Neuronal stem cell (in vitro differentiated cells): Measurements from ENCODE around the gene UCN2.

Experiments
- DNase-seq: peaks from one replicate; pipeline ENCODE4 v3.0.0-alpha.2; 2013; ENCODE audit warnings: low spot score
- H2AFZ ChIP-seq: one replicate; pipeline ENCODE4 v1.6.1; 2013; ENCODE audit warnings: mild to moderate bottlenecking, low read length, inconsistent platforms
- H2AK5ac ChIP-seq: 2 replicates; pipeline ENCODE4 v1.6.1; 2013; ENCODE audit warnings: low read depth, mild to moderate bottlenecking, inconsistent platforms, low read length, moderate library complexity, mixed read lengths
- H2BK120ac ChIP-seq: 2 replicates; pipeline ENCODE4 v1.6.1; 2013; ENCODE audit warnings: low read depth, mild to moderate bottlenecking, inconsistent platforms, low read length, moderate library complexity, mixed read lengths
- H2BK12ac ChIP-seq: one replicate; pipeline ENCODE4 v1.6.1; 2013; ENCODE audit warnings: low read length, inconsistent platforms
- H2BK15ac ChIP-seq: 2 replicates; pipeline ENCODE4 v1.6.1; 2013; ENCODE audit warnings: mild to moderate bottlenecking, low read length, inconsistent platforms, mixed read lengths
- H2BK5ac ChIP-seq: one replicate; pipeline ENCODE4 v1.6.1; 2013; ENCODE audit warnings: inconsistent platforms, mild to moderate bottlenecking, low read length, moderate library complexity
- H3K14ac ChIP-seq: one replicate; pipeline ENCODE4 v1.6.1; 2013; ENCODE audit warnings: low read length, inconsistent platforms
- H3K18ac ChIP-seq: 2 replicates; pipeline ENCODE4 v1.6.1; 2013; ENCODE audit warnings: low read length, inconsistent platforms
- H3K23ac ChIP-seq: 2 replicates; pipeline ENCODE4 v1.6.1; 2013; ENCODE audit warnings: low read depth, mild to moderate bottlenecking, mixed read lengths, low read length, inconsistent platforms; ENCODE audit not compliant: poor library complexity
- H3K27ac ChIP-seq: replicated peaks from 3 replicates; pipeline ENCODE4 v1.5.1; 2013; ENCODE audit warnings: low read length, inconsistent platforms
- H3K27me3 ChIP-seq, 3 experiments: 2 replicates each; pipeline ENCODE4 v1.6.1; 2013; ENCODE audit warnings: low read length in 3 of 3, mild to moderate bottlenecking in 2 of 3, inconsistent platforms in 1 of 3, low read depth in 1 of 3, mixed read lengths in 1 of 3, moderate library complexity in 1 of 3; ENCODE audit not compliant: control insufficient read depth in 3 of 3, insufficient read depth in 3 of 3
- H3K36me3 ChIP-seq, 2 donors: replicated peaks in 1 of 2; 2 replicates each; pipeline ENCODE4 v1.6.1; 2013; ENCODE audit warnings: low read length in 2 of 2; ENCODE audit not compliant: control insufficient read depth in 2 of 2, insufficient read depth in 2 of 2
- H3K4ac ChIP-seq: 2 replicates; pipeline ENCODE4 v1.6.1; 2013; ENCODE audit warnings: inconsistent platforms, mild to moderate bottlenecking, low read length, moderate library complexity
- H3K4me1 ChIP-seq, 2 donors: 1 replicate in 1 of 2; 2 replicates in 1 of 2; pipeline ENCODE4 v1.6.1; 2013; ENCODE audit warnings: low read length in 2 of 2, low read depth in 1 of 2; ENCODE audit not compliant: control insufficient read depth in 2 of 2, insufficient read depth in 1 of 2
- H3K4me2 ChIP-seq: one replicate; pipeline ENCODE4 v1.6.1; 2013; ENCODE audit warnings: mild to moderate bottlenecking, low read length, inconsistent platforms; ENCODE audit not compliant: insufficient read depth, poor library complexity, severe bottlenecking
- H3K4me3 ChIP-seq, 2 donors: 2 replicates each; pipeline ENCODE4 v1.5.1; 2013; ENCODE audit warnings: low read length in 2 of 2, mild to moderate bottlenecking in 2 of 2, inconsistent platforms in 1 of 2, moderate library complexity in 1 of 2
- H3K79me1 ChIP-seq: one replicate; pipeline ENCODE4 v1.6.1; 2013; ENCODE audit warnings: low read depth, mild to moderate bottlenecking, inconsistent platforms, low read length, moderate library complexity
- H3K9ac ChIP-seq: one replicate; pipeline ENCODE4 v1.6.1; 2013; ENCODE audit warnings: mild to moderate bottlenecking, low read depth, low read length, inconsistent platforms; ENCODE audit not compliant: poor library complexity
- H3K9me3 ChIP-seq, 2 donors: replicated peaks in 1 of 2; 2 replicates each; pipeline versions ENCODE3 to v1.6.1; 2013; ENCODE audit warnings: low read length in 2 of 2, mild to moderate bottlenecking in 2 of 2, inconsistent platforms in 1 of 2, low read depth in 1 of 2, mixed read lengths in 1 of 2, moderate library complexity in 1 of 2; ENCODE audit not compliant: control insufficient read depth in 2 of 2, insufficient read depth in 1 of 2
- H4K8ac ChIP-seq: one replicate; pipeline ENCODE4 v1.6.1; 2013; ENCODE audit warnings: low read depth, mild to moderate bottlenecking, inconsistent platforms, low read length, moderate library complexity
- H4K91ac ChIP-seq: one replicate; pipeline ENCODE4 v1.6.1; 2013; ENCODE audit warnings: low read length, low read depth, mild to moderate bottlenecking, inconsistent platforms; ENCODE audit not compliant: poor library complexity
- WGBS, 2 donors: extraction: QIAGEN DNeasy Blood & Tissue Kit; methylation state at CpG; one replicate each; pipeline ENCODE4 v1.1.7; 2013; ENCODE audit warnings: missing lambda C conversion rate in 2 of 2, mixed read lengths in 1 of 2; ENCODE audit not compliant: insufficient read length in 2 of 2, insufficient replicate concordance in 1 of 2; ENCODE audit errors: extremely low coverage in 2 of 2; 5-methylcytosine and 5-hydroxymethylcytosine counted together

UCN2 gene

GRCh38 chr3:48562367-48563095 lies 1.1 kb downstream of the UCN2 start:
- H2BK15ac ChIP-seq, result peak overlapping the region; percentile 96
- DNase-seq, result no peak
- no peaks in the 10 kb centered on the region for H3K79me1 ChIP-seq
- H3K27ac ChIP-seq, result peak overlapping the region; percentile 7
- H3K9ac ChIP-seq, result no peak overlapping the region
- H2BK5ac ChIP-seq, result peak overlapping the region; percentile 49
- H4K8ac ChIP-seq, result peak overlapping the region; percentile 66
- no peaks in the 10 kb centered on the region for H3K27me3 ChIP-seq
- no CpG with 5 or more reads among the region's 20 CpGs for WGBS, 2 donors
- H3K4me1 ChIP-seq, result peaks cover 34 to 43% of the 10 kb centered on the region in 2 donors
- H2AK5ac ChIP-seq, result peak overlapping the region; percentile 97
- peak overlapping the region; percentile 24 for H2BK120ac ChIP-seq
- peak overlapping the region; percentile 39 for H3K23ac ChIP-seq
- no peaks in the 10 kb centered on the region for H3K9me3 ChIP-seq
- no peak overlapping the region for H3K4me3 ChIP-seq
- peak overlapping the region; percentile 1 for H2BK12ac ChIP-seq
- peaks cover 0 to 2% of the 10 kb centered on the region in 2 donors for H3K36me3 ChIP-seq
- peak overlapping the region; percentile 67 for H2AFZ ChIP-seq
- H3K4me2 ChIP-seq, result no peak overlapping the region
- H3K18ac ChIP-seq, result peak overlapping the region; percentile 86
- peak overlapping the region; percentile 39 for H3K14ac ChIP-seq
- no peak overlapping the region for H4K91ac ChIP-seq
- peak overlapping the region; percentile 61 for H3K4ac ChIP-seq

DNA sequence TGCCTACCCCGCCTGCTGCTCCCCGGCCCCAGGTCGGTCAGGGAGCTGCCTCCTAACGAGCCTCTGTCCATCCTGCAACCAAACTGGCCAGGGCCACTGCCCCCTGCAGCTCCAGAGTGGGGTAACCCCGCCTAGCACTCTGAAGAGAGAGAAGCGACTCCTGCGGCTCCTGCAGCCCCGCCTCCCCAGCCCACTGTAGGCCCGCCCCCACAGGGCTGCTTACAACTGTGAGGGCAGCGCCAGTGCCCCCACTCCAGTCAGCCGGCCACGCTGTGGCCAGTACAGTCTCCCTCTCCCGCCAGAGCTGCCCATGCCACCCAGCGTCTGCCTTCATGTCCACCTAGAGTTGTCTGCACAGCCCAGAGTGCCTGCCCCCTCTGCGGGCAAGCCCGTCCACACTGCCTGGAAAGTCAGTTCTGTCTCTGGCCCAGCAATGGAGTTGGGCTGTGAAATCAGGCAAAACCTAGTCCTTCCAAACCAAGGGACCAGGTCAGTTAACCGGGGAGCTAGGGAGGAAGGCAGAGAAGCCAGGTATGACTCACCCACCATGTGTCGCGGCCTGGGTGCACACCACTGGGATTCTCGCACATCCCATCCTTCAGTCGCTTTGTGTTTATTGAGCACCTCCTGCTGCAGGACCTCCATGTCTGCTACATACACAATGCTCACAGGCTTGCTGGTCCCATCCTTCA lies 2.4 kb downstream of the UCN2 start:
- Histone ChIP-seq H2AFZ (peak overlapping the region; percentile 78), H3K27me3 (no peaks in the 10 kb centered on the region), H3K9ac (peak overlapping the region; percentile 76), H3K4ac (no peak overlapping the region), H4K8ac (peak overlapping the region; percentile 52), H2BK120ac (peak overlapping the region; percentile 35), H2BK15ac (peak overlapping the region; percentile 60), H3K4me3 (peak overlapping the region in 1 of 2 donors; percentile 0), H2BK12ac (no peak overlapping the region), H3K14ac (peak overlapping the region; percentile 5), H3K79me1 (peaks cover 2% of the 10 kb centered on the region), H2BK5ac (peak overlapping the region; percentile 83), H3K9me3 (no peaks in the 10 kb centered on the region), H3K36me3 (peaks cover 0 to 2% of the 10 kb centered on the region in 2 donors), H4K91ac (no peak overlapping the region), H2AK5ac (peak overlapping the region; percentile 97), H3K4me1 (peaks cover 34 to 46% of the 10 kb centered on the region in 2 donors), H3K23ac (peak overlapping the region; percentile 22), H3K27ac (peak overlapping the region; percentile 61), H3K18ac (peak overlapping the region; percentile 80), H3K4me2 (peak overlapping the region; percentile 45)
- WGBS, 2 donors, result no CpG with 5 or more reads among the region's 21 CpGs
- DNase-seq, result peak; percentile 62

DNA sequence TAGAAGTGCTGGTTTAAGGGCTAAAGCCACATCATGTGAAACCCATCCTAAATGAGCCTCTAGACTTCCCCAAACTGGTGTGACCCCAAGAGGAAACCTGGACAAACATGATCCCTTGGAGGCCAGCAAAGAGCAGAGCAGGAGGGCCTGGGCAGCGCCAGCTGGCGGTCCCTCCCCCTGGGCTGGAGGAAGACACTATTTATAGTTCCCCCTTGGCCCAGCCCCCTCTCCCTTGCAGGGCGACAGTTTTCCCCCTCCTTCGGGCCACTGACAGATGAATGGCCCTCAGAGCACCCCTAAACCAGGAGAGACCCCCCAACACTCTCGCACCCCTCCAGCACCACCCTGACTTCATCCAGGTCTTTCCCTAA lies 2.9 kb downstream of the UCN2 start:
- H3K4me1 ChIP-seq, result peaks cover 38 to 51% of the 10 kb centered on the region in 2 donors
- H3K36me3 ChIP-seq, result peaks cover 0 to 2% of the 10 kb centered on the region in 2 donors
- H2AFZ ChIP-seq, result peak overlapping the region; percentile 78
- no peak overlapping the region for H3K4ac ChIP-seq
- H3K23ac ChIP-seq, result no peak overlapping the region
- H3K14ac ChIP-seq, result no peak overlapping the region
- H3K27me3 ChIP-seq, result no peaks in the 10 kb centered on the region
- H2AK5ac ChIP-seq, result peak overlapping the region; percentile 97
- H3K27ac ChIP-seq, result peak overlapping the region; percentile 2
- no peak overlapping the region for H2BK120ac ChIP-seq
- peak overlapping the region; percentile 76 for H3K18ac ChIP-seq
- no peak overlapping the region for H4K91ac ChIP-seq
- H4K8ac ChIP-seq, result no peak overlapping the region
- WGBS, 2 donors, result no CpG with 5 or more reads among the region's 5 CpGs
- H2BK5ac ChIP-seq, result peak overlapping the region; percentile 83
- H2BK15ac ChIP-seq, result peak overlapping the region; percentile 60
- no peak for DNase-seq
- no peaks in the 10 kb centered on the region for H3K9me3 ChIP-seq
- H3K79me1 ChIP-seq, result peaks cover 2% of the 10 kb centered on the region
- H3K9ac ChIP-seq, result peak overlapping the region; percentile 76
- H3K4me2 ChIP-seq, result peak overlapping the region; percentile 45
- H2BK12ac ChIP-seq, result no peak overlapping the region
- no peak overlapping the region for H3K4me3 ChIP-seq

DNA sequence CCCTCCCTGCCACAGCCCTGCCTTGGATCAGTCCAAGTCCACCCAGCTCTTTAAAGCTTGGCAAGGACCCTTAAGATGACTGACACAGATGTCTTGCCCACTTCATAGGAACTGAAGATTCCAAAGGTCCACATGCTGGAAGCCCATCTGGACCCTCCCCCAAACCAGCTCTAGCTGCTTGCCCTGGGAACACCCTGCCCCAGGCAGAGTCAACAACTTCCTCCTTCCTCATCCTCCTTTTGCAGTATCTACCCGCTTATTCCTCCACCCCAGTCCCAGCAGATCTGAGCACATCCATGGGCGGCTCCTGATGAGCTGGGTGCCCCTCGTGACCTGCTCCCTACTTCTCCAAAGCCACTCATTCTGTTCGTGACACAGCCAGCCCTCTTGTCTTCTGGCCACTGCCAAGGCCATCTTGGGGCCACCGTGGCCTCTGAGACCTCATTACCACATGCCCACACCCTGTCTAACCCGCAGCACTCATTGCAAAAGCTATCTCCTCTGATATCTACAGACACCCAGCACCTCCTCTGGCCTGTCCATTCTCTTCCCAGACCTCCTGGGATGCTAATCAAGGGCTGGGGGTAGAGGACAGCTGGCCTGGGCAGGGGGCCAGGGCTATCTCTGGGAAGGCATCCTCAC lies 5.0 kb downstream of the UCN2 start:
- Histone ChIP-seq H4K91ac (no peak overlapping the region), H2BK12ac (peak overlapping the region; percentile 41), H3K14ac (peak overlapping the region; percentile 14), H3K4me1 (peaks cover 41 to 47% of the 10 kb centered on the region in 2 donors), H3K36me3 (peaks cover 0 to 3% of the 10 kb centered on the region in 2 donors), H3K27ac (no peak overlapping the region), H3K27me3 (no peaks in the 10 kb centered on the region), H4K8ac (no peak overlapping the region), H3K4me2 (no peak overlapping the region), H2BK5ac (peak overlapping the region; percentile 93), H2AK5ac (peak overlapping the region; percentile 99), H3K4ac (no peak overlapping the region), H2BK15ac (peak overlapping the region; percentile 42), H3K23ac (no peak overlapping the region), H3K79me1 (peaks cover 4% of the 10 kb centered on the region), H2BK120ac (no peak overlapping the region), H3K9ac (no peak overlapping the region), H3K9me3 (no peaks in the 10 kb centered on the region), H3K18ac (peak overlapping the region; percentile 35), H2AFZ (no peak overlapping the region), H3K4me3 (no peak overlapping the region)
- WGBS, 2 donors, result no CpG with 5 or more reads among the region's 6 CpGs
- DNase-seq, result no peak
